Body of pancreas (tissue), 4 donors: ENCODE data around the gene LTBR.

ENCODE experiments used
- CTCF ChIP-seq, 7 experiments: fragments of 450-650 bp in 4 of 7; fragments of 200-600 bp in 3 of 7; sonication (generic) in 3 of 7; IDR thresholded peaks; one replicate each; pipeline ENCODE4 v1.5.1; 2016 to 2019; ENCODE audit warnings: antibody characterized with exemption in 7 of 7
- POLR2A ChIP-seq, 3 donors: fragments of 450-650 bp; IDR thresholded peaks; one replicate each; pipeline ENCODE4 v1.6.1; 2016; ENCODE audit warnings: antibody characterized with exemption in 3 of 3, mild to moderate bottlenecking in 2 of 3

DNA sequence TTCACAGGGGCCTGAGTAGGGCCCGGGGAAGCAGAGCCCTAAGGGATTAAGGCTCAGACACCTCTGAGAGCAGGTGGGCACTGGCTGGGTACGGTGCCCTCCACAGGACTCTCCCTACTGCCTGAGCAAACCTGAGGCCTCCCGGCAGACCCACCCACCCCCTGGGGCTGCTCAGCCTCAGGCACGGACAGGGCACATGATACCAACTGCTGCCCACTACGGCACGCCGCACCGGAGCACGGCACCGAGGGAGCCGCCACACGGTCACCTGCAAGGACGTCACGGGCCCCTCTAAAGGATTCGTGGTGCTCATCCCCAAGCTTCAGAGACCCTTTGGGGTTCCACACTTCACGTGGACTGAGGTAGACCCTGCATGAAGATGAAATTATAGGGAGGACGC, 7.1 kb downstream of the LTBR start:
- no peak for TF ChIP-seq POLR2A (IDR thresholded peaks at IDR 0.05)
- TF ChIP-seq CTCF (IDR thresholded peaks at IDR 0.05), result no peak
